ENCODE data around the gene ATP6AP2.
"Not testable (repeated sequence)": the region's sequence is repeated elsewhere in the genome, so short reads cannot be mapped to it uniquely, and the experiment has no call there.

The ATP6AP2 gene

DNA sequence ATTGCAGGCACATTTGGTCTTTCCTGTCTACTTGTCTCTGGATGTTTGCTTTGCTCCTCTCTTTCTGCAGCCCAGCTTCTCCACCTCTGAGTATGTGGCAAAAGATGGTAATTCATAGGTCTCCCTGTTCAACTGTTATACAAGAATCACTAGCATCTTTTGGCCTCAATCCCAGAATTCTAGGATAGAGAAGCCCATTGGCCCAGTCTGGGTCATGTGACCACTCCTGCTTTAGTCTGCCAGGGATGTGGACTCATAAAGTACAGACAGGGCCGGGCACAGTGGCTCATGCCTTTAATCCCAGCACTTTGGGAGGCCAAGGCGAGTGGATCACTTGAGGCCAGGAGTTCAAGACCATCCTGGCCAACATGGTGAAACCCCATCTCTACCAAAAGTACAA, 5.4 kb upstream of the ATP6AP2 start:
- peak in 1 of 2 experiments; percentile 20 for DNase-seq (ENCODE audit: low read depth in 2 of 2)

DNA sequence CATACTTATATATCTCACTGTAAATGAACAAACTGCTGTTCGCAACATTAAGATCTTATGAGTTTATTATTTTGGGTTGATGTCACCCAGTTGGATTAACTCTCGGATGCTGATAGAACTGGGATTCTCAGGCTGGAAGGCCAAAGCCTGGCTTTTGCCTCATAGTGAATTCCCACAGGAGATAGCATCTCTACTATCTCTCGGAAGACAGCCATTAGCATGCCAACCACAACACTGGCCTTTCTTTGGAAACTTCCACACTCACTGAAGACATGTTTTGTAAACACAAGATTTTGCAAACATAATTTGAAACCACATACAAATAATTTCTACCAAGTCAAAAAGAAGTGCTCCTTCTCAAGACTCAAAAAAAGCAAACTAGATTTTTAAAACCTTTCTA, 4.5 kb upstream of the ATP6AP2 start:
- no peak for DNase-seq (ENCODE audit: low read depth in 2 of 2)

DNA sequence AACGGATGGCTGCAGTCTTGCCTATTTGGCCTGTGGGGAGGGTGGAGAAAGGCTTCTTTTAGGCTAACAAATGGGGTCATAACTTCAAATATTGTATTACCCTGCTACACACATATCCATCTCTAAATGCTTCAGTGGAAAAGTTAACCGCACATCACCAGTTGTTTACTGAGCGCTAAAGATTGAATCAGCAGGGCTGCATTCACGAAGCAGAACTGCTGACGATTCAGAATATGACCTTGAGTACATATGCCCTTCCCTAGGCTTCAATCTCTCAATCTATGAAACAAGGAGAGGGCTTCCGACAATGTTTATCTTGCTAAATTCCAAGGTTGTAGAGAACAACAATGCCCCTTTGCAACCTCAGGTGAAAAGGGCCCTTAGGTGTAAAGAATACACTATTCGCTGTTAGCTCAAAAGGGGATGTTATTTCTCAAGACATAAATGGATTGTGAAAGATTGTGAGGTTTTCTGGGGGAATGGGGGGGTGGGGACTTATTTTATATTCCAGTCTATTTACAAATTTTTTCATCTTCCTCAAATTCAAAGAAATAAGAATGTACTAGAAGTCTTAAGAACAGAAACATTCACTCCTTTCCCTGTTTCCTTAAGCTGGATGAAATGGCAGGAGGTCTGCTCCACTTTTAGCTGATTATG, 2.6 kb upstream of the ATP6AP2 start:
- no peak for DNase-seq (ENCODE audit: low read depth in 2 of 2)

DNA sequence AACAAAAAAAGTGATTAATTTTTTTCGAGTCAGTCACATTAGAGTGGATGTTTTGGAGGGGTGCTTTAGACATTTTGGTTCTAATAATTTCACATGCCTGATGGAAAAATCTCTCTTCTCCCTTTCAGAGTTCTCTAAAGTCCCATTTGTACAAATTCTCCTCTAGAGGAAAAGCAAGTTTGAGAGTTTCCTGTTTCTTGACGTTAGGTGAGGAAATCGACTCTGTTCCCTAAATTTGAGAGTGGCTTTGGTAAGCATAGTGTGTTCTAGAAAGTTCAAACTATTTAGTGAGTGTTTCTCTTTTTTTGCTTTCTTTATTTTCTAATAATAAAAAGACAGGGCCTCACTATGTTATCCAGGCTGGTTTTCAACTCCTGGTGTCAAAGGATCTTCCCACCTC, 1.6 kb upstream of the ATP6AP2 start:
- DNase-seq (ENCODE audit: low read depth in 2 of 2): no peak

DNA sequence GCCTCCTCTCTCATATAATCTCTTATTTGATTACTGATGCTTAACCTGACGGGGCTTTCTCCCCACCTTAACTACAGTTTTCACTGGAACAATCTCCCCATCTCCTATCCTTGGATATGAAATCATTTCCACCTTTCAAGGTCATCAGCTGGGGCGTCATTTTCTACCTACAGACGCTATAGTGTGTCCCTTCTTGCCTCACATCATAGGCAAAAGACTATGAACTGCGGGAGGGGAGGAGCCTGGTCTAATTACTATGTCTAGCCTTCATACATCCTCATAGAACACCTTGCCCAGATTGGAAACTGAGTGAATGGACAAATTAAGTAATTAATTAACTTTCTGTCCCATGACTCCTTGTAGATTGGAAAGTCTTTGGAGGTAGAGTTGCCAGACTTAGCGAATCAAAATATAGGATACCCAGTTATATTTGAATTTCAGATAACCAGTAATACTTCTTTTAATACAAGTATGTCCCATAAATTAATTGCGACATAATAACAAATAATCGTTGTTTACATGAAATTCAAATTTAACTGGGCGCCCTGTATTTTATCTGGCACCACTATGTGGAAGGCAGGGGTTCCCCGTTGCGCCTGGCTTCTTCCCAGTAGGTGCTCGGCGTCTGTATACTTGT, 752 bp upstream of the ATP6AP2 start:
- DNase-seq (ENCODE audit: low read depth in 2 of 2): no peak

DNA sequence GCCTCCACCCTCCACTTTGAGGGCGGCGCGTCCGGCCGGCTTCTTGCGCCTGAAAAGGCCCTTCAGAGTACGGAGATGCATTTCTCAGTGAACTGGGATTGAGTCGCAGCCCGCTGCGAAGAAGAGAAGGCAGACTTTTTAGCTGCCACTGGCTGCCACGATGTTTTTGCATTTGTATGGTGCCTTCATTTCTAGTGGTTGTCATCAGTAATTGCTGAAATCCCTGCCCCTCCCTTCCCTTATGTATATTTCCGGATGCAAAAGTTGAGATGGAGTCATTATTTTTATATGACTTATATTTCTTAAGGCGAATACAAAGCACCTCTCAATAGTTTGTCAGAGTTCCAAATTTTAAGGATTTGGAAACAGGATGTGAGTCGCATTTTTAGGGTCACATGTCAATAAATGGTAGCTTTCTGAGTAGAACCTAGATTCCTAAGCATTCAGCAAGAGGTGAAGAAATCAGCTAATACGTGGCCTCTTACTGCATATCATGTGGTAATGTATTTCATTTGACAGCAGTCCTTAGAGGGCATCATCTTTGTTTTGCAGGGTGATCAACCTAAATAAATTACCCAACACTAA, 658 bp downstream of the ATP6AP2 start:
- no peak for DNase-seq (ENCODE audit: low read depth in 2 of 2)

DNA sequence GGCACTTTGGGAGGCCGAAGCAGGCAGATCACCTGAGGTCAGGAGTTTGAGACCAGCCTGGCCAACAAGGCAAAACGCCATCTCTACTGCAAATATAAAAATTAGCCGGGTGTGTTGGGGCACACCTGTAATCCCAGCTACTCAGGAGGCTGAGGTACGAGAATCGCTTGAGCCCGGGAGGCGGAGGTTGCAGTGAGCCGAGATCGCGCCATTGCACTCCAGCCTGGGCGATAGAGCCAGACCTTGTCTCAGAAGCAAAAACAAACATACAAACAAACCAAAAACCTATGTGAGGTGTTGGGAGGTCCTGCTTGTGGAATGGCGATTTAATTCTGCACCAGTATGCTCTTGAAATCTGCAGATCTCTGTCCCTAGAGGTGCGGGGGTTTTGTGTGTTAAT, 1.4 kb downstream of the ATP6AP2 start:
- DNase-seq (ENCODE audit: low read depth in 2 of 2): not testable (repeated sequence)

DNA sequence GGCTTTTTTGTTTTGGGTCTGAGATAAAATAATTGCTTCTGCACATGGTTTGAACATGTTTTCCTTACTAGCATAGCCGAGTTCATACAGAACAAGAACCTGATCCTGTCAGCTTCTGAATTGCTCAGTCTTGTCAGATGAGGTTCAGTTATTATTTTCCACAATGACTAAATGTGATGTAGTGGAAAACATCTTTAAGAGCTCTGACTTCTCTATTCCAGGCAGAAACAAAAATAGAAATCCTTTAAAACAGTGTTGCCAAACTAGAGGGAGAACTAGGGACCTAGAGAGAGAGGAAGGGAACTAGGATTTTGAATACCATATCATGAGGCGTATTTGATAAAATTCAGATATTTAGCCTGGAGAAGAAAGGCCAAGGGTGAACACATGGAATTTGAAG, 2.0 kb downstream of the ATP6AP2 start:
- DNase-seq (ENCODE audit: low read depth in 2 of 2): no peak

DNA sequence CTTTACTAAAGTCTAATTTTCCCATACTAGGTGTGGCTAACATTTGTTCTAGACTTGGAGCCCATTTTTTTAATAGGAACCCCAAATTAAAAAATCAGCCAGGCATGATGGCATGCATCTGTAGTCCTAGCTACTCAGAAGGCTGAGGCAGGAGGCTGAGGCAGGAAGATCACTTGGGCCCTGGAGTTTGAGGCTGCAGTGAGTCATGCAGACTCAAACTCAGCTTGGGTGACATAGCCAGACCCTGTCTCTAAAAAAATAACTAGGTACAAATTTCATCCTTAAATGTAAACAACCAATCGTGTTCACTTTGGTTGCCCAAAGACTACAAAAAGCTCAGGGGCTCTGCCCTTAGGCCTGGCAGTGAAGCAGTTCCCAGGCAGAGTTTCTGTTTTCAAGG, 6.9 kb downstream of the ATP6AP2 start:
- DNase-seq (ENCODE audit: low read depth in 2 of 2): not testable (repeated sequence)

DNA sequence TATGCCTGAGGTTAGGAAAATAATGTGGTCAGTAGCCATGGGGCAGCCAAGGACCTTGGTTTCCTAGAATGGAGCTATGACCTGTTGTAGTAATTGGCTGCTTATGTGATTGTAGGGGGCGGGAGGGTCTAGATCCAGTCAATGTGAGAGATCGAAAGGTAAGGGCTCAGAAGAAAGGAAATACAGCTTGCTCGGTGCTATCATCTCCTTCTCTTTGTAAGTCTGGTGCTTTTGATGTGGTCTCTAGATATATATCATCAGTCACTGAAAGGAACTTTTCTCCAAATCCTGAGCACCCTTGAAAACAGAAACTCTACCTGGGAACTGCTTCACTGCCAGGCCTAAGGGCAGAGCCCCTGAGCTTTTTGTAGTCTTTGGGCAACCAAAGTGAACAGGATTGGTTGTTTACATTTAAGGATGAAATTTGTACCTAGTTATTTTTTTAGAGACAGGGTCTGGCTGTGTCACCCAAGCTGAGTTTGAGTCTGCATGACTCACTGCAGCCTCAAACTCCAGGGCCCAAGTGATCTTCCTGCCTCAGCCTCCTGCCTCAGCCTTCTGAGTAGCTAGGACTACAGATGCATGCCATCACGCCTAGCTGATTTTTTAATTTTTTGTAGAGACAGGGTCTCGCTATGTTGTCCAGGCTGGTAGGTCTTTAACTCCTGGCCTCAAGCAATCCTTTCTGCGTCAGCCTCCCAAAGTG, 9.0 kb downstream of the ATP6AP2 start:
- DNase-seq (ENCODE audit: low read depth in 2 of 2): not testable (repeated sequence)

DNA sequence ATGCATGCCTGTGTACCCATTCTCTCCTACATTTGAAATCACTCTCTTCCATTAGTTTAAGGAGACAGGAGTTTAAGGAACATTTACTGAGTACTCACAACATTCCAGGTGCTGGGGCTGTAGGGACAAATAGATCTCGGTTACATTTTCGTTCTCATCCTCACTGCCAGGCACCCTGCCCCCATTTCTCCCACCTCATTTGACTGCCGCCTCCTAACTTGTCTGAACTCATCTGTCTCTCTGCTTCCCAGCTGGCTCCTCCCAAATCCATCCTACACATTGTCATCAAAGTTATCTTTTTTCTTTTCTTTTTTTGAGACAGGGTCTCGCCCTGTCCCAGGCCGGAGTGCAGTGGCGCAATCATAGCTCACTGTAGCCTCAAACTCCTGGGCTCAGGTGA, 22.7 kb downstream of the ATP6AP2 start:
- DNase-seq (ENCODE audit: low read depth in 2 of 2): no peak

DNA sequence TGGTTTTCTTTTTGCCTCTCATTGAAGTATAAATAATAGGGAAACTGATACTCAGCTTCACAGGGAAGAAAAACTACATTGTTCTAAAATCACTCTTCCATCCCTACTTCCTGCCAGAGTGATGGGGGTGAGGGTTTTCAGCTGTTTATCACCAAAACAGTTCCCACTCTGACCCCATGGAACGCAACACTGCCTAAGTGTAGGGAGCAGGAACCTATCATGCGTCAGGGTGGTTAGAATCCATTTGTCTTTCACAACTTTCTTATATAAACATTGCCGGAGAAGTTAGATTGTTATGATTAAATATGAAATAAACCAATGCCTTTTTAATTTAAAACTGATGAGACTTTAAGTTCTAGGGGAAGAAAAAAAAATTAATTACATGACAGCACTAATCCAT, 26.6 kb downstream of the ATP6AP2 start:
- DNase-seq (ENCODE audit: low read depth in 2 of 2): no peak

DNA sequence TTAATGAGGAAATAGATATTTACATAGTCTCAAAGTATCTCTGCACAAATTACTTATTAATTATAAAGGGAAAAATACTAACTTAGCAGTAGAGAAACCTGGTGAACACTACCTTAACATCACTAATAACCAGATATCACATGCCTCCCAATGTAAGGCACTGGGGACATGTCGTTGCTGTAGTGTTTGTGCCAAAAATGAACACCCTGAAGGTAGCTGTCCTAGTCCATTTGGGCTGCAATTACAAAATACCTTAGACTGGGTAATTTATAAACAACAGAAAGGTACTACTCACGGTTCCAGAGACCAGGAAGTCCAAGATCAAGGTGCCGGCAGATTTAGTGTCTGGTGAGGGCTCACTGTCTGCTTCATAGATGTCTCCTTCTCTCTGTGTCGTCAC, 31.7 kb downstream of the ATP6AP2 start:
- no peak for DNase-seq (ENCODE audit: low read depth in 2 of 2)

DNA sequence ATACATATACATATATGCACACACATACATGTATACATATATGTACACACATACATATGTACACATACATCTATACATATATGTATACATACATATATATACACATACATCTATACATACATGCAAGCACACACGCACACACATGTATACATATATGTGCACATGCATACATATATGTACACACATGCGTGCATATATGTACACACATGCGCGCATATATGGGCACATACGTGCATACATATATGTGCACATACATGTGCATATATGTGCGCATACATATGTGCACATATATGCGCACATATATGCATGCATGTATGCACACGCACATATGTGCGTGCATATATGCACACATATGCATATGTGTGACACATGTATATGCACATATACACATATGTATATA, 35.2 kb downstream of the ATP6AP2 start:
- no peak for DNase-seq (ENCODE audit: low read depth in 2 of 2)

DNA sequence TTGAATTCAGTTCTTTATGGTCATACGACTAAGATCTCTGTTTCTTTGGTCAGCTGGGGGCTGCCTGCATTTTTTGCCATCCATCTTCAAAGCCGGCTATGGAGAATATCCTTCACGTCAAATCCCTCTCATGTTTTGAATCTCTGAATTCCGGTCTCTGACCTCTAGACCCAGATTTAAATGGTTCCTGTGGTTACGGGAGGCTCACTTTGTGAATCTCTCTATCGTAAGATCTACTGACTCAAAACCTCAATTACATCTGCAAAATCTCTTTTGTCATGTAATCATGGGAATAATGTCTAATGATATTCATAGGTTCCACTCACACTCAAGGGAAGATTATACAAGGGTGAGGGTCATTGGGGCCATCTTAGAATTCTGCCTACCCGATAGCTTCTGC, 36.8 kb downstream of the ATP6AP2 start:
- DNase-seq (ENCODE audit: low read depth in 2 of 2): no peak

DNA sequence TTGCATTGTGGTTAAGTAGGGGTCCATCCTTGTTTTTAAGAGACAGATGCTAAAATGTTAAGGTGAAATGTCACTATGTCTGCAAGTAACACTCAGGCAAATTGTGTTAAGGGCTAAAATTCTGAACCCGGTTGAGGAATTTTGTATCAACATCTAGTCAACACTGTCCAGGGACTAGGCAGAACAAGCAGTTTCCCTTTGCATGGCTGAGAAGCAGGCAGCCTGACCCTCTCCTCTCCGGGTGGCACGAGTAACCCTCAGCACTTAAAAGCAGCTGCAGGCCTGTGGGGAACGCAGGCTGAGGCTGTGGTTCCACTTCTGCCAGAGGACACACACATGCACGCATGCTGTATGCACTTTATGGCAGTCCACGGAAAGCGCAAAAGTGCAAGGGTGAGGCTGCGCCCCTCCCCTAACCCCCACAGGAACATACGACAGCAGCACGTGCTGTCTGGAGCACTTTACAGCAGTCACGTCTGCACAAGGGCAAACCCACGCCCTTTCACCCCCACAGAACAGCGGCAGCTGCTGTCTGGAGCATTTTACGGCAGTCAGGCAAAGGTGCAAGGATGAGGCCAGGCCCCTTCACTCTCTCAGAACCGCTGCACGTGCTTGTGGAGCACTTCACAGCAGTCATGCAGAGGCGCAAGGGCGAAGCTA, 41.8 kb downstream of the ATP6AP2 start:
- no peak for DNase-seq (ENCODE audit: low read depth in 2 of 2)

DNA sequence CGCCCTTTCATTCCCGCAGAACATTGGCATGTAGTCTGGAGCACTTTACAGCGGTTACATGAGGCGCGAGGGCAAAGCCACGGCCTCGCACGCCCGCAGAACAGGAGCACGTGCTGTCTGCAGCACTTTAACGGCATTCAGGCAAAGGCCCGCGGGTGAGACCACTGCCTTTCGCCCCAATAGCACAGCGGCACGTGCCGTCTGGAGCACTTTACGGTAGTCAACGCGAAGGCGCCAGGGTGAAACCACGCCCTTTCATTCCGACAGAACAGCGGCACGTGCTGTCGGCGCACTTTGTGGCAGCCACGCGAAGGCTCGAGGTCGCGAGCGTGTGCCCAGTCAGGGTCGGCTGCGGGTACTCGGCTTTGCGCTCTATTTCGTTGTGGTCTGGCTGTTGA, 42.4 kb downstream of the ATP6AP2 start, which contains the start of gene MPC1L:
Gene MPC1L, plus strand, starts transcription at position 290 of the 398 bp plus-strand sequence. CDS start 138 bp downstream, outside the sequence.
- DNase-seq (ENCODE audit: low read depth in 2 of 2): no peak

DNA sequence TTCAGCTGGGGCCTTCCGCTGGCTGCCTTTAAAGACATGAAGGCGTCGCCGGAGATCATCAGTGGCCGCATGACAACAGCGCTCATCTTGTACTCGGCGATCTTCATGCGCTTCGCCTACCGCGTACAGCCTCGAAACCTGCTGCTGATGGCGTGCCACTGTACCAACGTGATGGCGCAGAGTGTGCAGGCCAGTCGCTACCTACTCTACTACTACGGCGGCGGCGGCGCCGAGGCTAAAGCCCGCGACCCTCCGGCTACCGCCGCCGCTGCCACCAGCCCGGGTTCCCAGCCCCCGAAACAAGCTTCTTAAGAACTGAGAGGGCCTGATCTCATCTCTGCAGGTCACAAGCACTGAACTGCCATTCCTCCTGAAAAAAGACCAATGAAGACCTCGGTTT, 42.9 kb downstream of the ATP6AP2 start:
- no peak for DNase-seq (ENCODE audit: low read depth in 2 of 2)

DNA sequence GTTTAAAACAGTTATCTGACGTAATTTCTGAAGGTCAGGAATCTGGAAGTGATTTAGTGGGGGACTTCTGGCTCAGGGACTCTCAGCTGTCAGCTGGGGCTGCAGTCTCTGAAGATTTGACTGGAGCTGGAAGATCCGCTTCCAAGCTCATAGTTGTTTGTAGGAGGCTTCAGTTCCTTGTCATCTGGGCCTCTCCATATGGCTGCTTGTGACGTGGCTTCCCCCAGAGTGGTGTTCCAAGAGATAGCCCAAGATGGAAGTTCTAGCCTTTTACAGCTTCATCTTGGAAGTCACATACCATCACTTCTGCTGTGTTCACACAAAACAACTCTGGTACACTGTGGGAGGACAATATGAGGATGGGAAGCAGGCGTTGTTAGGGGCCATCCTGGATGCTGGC, 44.5 kb downstream of the ATP6AP2 start:
- DNase-seq (ENCODE audit: low read depth in 2 of 2): no peak

DNA sequence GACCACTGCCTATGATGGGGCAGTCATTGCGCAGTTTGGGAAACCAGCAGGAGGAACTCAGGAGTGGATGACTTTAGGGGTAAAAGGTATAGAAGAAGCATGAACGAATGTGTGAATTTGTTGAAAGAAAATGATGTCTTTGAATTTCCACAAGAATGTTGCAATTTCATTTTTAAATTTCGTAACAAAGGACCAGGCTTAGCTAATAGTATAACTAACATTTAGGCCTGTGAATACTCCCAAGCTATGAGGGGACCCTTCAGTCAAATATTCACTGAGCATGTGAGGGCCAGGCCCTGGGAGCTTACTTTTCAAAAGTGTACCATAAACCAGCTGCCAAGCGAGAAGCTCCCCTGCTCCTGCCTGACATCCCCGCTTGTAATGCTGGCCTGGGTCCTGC, 47.7 kb downstream of the ATP6AP2 start:
- DNase-seq (ENCODE audit: low read depth in 2 of 2): no peak

DNA sequence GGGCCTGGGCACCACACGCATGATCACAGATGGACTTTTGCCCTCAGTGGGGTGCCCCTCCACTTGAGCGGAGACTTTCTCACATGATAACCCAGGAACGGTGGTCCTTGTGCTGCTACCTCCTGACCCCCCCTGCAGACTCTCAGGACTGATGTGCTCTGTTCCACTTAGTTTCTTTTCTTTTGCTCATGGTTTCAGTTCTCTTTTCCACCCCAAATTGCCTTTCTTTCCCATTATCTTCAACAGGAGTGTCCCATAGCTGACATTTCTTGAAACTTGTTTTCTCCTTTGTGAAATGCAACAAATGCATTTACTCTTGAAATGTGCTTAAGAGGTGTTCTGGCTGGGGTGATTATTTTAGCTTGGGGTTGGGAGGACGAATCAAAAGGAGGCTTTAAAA, 51.4 kb downstream of the ATP6AP2 start:
- DNase-seq (ENCODE audit: low read depth in 2 of 2): no peak

DNA sequence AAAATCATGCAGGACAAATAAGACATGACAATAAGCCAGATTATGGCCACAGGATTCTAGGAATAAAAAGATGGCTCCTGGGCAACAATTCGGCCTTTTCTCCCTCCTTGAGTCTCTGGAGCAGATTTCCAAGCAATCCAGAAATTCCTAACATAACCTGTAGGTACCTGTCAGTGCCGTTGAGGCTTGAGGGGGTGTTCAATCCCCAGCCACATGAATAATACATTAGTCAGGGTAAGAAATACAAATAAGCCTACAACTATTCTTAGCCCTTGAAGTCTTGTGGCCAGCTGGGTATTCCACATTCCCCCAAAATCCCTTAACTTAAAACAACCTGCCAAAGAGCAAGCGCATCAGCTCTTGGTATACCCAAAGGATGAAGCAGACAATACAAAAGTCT, 56.9 kb downstream of the ATP6AP2 start:
- no peak for DNase-seq (ENCODE audit: low read depth in 2 of 2)
